Upper lobe of left lung (tissue), 6 donors: ENCODE measurements around the gene CD59. TPM values are rescaled to one million over a fixed set of nuclear protein-coding genes. Genes with fewer than 3 reads are reported as not detected.

Experiments used
- ATAC-seq, 2 donors: fragments of 200-7000 bp; cut with Tn5 transposase; one replicate each; pipeline ENCODE4 v1.9.1; 2022; ENCODE audit warnings: mild to moderate bottlenecking in 2 of 2, moderate library complexity in 2 of 2; ENCODE audit not compliant: low FRiP score in 2 of 2
- DNase-seq, 2 donors: peaks; one replicate each; pipeline ENCODE4 v3.0.0-alpha.2; 2019 to 2020
- H3K27ac ChIP-seq, 4 donors: fragments of 200-600 bp; sonication (generic); one replicate each; pipeline ENCODE4 v1.5.1; 2016 to 2019
- H3K27me3 ChIP-seq, 4 donors: fragments of 200-600 bp; sonication (generic); one replicate each; pipeline ENCODE4 v1.5.1; 2017 to 2019
- H3K36me3 ChIP-seq, 4 donors: fragments of 200-600 bp; sonication (generic); one replicate each; pipeline ENCODE4 v1.5.1; 2016 to 2019
- H3K4me1 ChIP-seq, 4 donors: fragments of 200-600 bp; sonication (generic); one replicate each; pipeline ENCODE4 v1.5.1; 2018 to 2019
- H3K4me3 ChIP-seq, 4 donors: fragments of 200-600 bp; sonication (generic); one replicate each; pipeline ENCODE4 v1.5.1; 2017 to 2019; ENCODE audit warnings: mild to moderate bottlenecking in 2 of 4, moderate library complexity in 1 of 4
- H3K9me3 ChIP-seq, 4 donors: fragments of 200-600 bp; sonication (generic); one replicate each; pipeline ENCODE4 v1.5.1; 2018 to 2019
- CTCF ChIP-seq, 6 experiments: fragments of 450-650 bp in 4 of 6; fragments of 200-600 bp in 2 of 6; sonication (generic) in 2 of 6; IDR thresholded peaks; one replicate each; pipeline ENCODE4 v1.5.1; 2016 to 2019; ENCODE audit warnings: antibody characterized with exemption in 6 of 6
- EP300 ChIP-seq, 4 donors: sonication (generic); formaldehyde crosslinking; IDR thresholded peaks; one replicate each; pipeline ENCODE4 v1.5.1; 2017; ENCODE audit warnings: antibody characterized with exemption in 4 of 4, control low read depth in 2 of 4
- POLR2A ChIP-seq, 4 donors: fragments of 450-650 bp; IDR thresholded peaks; one replicate each; pipeline ENCODE4 v1.5.1; 2016 to 2017; ENCODE audit warnings: antibody characterized with exemption in 4 of 4, mild to moderate bottlenecking in 2 of 4
- POLR2AphosphoS5 ChIP-seq, 2 donors: sonication (generic); formaldehyde crosslinking; IDR thresholded peaks; one replicate each; pipeline ENCODE4 v1.5.1; 2017; ENCODE audit warnings: antibody characterized with exemption in 2 of 2
- WGBS, 2 donors: methylation state at CpG; one replicate each; pipeline ENCODE4 v1.1.5; 2017 to 2018; 5-methylcytosine and 5-hydroxymethylcytosine counted together
- total RNA-seq, 6 donors: library from RNA; depleted of rRNA in 4 of 6; stranded (reverse); fragments of >200 nt in 4 of 6; gene quantifications; one replicate each; pipeline versions ENCODE4 v1.1.0 to v1.2.1, GENCODE V29; 2016 to 2021
- donor health status: DM: no; HTN: no; CAD: no; lungs with moderate emphysema.
- donor health status: DM: no; HTN: yes; CAD: no; lungs with severe emphysema.

Gene CD59
- total RNA-seq, 6 donors from 2014 or later: 57.6 to 914 (median 315) TPM

DNA sequence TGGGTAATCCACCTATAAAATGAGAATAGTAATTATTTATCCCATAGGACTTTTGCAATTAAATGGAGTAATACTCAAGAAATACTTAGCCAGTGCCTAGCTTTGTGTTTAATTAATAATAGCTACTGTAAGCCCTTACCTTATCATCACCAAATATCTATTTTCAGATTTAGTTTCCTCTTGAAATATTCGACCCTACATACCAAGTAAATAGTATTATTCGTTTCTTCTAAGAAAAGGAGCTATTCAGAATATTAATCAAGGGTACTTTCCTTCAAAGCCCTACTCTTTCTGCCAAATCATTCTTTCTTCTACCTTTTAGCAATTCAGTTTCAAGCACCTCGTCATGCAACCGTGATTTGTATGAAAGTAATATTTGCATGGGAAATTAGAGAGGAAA lies 31.4 kb upstream of the CD59 start:
- Histone ChIP-seq H3K36me3 (peaks cover 11 to 64% (median 29%) of the 10 kb centered on the region in 4 donors), H3K4me1 (peaks cover 2 to 10% (median 7%) of the 10 kb centered on the region in 4 donors), H3K27ac (no peak overlapping the region), H3K4me3 (no peak overlapping the region), H3K9me3 (no peaks in the 10 kb centered on the region), H3K27me3 (no peaks in the 10 kb centered on the region)
- TF ChIP-seq POLR2AphosphoS5 (IDR thresholded peaks at IDR 0.05): no peak
- TF ChIP-seq EP300 (IDR thresholded peaks at IDR 0.05): no peak
- no peak for TF ChIP-seq POLR2A (IDR thresholded peaks at IDR 0.05)
- no peak for TF ChIP-seq CTCF (IDR thresholded peaks at IDR 0.05)
- no peak for DNase-seq
- ATAC-seq: no peak
- WGBS, 2 donors: 67 to 82% methylated on average over 4 of the region's 4 CpGs

DNA sequence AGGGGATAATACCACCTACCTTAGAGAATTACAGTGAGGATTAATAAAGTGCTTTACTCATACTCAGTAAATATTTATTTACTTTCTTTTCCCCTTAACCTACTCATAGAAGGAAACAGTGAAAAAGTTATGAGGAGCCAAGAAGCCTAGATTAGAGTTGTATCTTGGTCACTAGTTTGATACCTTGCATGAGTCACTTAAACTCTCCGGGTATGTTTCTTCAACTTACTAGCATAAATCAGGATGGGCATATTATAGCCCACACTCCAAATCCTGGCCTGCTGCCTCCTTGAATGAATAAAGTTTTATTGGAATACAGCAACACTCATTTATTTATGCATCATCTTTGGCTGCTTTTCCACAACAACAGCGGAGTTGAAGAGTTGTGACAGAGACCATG lies 29.9 kb upstream of the CD59 start:
- ATAC-seq (no peak), DNase-seq (no peak)
- H3K4me3 ChIP-seq: no peak overlapping the region
- TF ChIP-seq POLR2A (IDR thresholded peaks at IDR 0.05) (no peak), POLR2AphosphoS5 (IDR thresholded peaks at IDR 0.05) (no peak), EP300 (IDR thresholded peaks at IDR 0.05) (no peak), CTCF (IDR thresholded peaks at IDR 0.05) (no peak)
- peaks cover 11 to 79% (median 29%) of the 10 kb centered on the region in 4 donors for H3K36me3 ChIP-seq
- WGBS, 2 donors: 94 to 96% methylated on average over 2 of the region's 2 CpGs
- no peaks in the 10 kb centered on the region for H3K9me3 ChIP-seq
- no peak overlapping the region for H3K27ac ChIP-seq
- H3K27me3 ChIP-seq: no peaks in the 10 kb centered on the region
- H3K4me1 ChIP-seq: no peaks in the 10 kb centered on the region

DNA sequence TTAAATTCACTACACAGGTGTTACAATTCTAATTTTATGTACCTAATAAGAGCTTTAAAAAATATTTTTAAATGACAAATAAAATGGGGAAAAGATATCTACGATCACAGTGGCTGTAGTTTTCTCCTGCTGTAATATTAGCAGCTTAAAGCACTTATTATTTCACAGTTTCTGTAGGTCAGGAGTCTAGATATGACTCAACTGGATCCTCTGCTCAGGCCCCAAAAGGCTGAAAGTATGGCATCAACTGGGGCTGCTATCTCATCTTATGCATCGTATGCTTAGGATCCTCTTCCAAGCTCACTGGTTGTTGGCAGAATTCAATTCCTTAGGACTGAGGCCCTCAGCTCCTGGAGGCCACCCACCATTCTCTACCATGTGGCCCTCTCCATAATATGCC lies 25.2 kb upstream of the CD59 start:
- H3K36me3 ChIP-seq: peaks cover 0 to 85% (median 48%) of the 10 kb centered on the region in 4 donors
- H3K4me1 ChIP-seq: no peaks in the 10 kb centered on the region
- H3K27me3 ChIP-seq: no peaks in the 10 kb centered on the region
- no peak overlapping the region for H3K27ac ChIP-seq
- no peaks in the 10 kb centered on the region for H3K9me3 ChIP-seq
- 84 to 100% methylated on average over 2 of the region's 2 CpGs for WGBS, 2 donors
- ATAC-seq (no peak), DNase-seq (no peak)
- TF ChIP-seq POLR2A (IDR thresholded peaks at IDR 0.05) (no peak), EP300 (IDR thresholded peaks at IDR 0.05) (no peak), CTCF (IDR thresholded peaks at IDR 0.05) (no peak), POLR2AphosphoS5 (IDR thresholded peaks at IDR 0.05) (no peak)
- H3K4me3 ChIP-seq: no peak overlapping the region

GRCh38 chr11:33753304-33753967 lies 17.2 kb upstream of the CD59 start:
- Histone ChIP-seq H3K27ac (no peak overlapping the region), H3K4me3 (no peak overlapping the region), H3K27me3 (no peaks in the 10 kb centered on the region), H3K9me3 (no peaks in the 10 kb centered on the region), H3K4me1 (no peaks in the 10 kb centered on the region), H3K36me3 (peaks cover 0 to 90% (median 39%) of the 10 kb centered on the region in 4 donors)
- no peak for TF ChIP-seq POLR2AphosphoS5 (IDR thresholded peaks at IDR 0.05)
- TF ChIP-seq POLR2A (IDR thresholded peaks at IDR 0.05): no peak
- no peak for TF ChIP-seq EP300 (IDR thresholded peaks at IDR 0.05)
- no peak for TF ChIP-seq CTCF (IDR thresholded peaks at IDR 0.05)
- 59 to 62% methylated on average over 4 of the region's 4 CpGs for WGBS, 2 donors
- ATAC-seq (no peak), DNase-seq (no peak)

DNA sequence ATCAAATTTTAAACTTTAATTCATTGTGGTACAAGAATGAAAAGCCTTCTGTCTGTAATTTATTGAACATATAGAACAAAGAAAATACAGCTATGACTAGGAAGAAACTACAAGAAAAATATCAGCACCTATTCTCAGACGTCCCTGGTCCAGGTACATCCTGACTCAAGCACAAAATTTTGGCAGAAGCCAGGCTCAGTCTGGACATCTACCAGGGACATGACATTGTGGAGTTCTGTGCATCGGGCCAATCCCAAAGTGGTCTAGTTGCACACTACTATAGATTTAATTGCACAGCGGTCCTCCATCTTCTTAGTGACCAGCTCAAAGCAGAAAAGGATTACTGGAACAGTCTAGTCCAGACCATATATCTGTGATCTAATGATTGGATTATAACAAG lies 15.7 kb upstream of the CD59 start:
- peaks cover 0 to 83% (median 27%) of the 10 kb centered on the region in 4 donors for H3K36me3 ChIP-seq
- H3K9me3 ChIP-seq: no peaks in the 10 kb centered on the region
- ATAC-seq (no peak), DNase-seq (no peak)
- TF ChIP-seq POLR2AphosphoS5 (IDR thresholded peaks at IDR 0.05): no peak
- no peak for TF ChIP-seq POLR2A (IDR thresholded peaks at IDR 0.05)
- H3K4me1 ChIP-seq: no peaks in the 10 kb centered on the region
- no peak overlapping the region for H3K27ac ChIP-seq
- WGBS, 2 donors: 90 to 94% methylated on average over 3 of the region's 3 CpGs
- H3K27me3 ChIP-seq: no peaks in the 10 kb centered on the region
- no peak overlapping the region for H3K4me3 ChIP-seq
